Raji (cell line): ENCODE data around the gene NPHS2.

Experiments used
- POLR2A ChIP-seq: IDR thresholded peaks from 2 replicates; pipeline ENCODE4 v1.6.1; 2011; ENCODE audit warnings: low read depth, low read length, control low read depth; ENCODE audit not compliant: insufficient read depth

Gene NPHS2

GRCh38 chr1:179558078-179558477 lies 17.7 kb downstream of the NPHS2 start:
- no peak for TF ChIP-seq POLR2A

DNA sequence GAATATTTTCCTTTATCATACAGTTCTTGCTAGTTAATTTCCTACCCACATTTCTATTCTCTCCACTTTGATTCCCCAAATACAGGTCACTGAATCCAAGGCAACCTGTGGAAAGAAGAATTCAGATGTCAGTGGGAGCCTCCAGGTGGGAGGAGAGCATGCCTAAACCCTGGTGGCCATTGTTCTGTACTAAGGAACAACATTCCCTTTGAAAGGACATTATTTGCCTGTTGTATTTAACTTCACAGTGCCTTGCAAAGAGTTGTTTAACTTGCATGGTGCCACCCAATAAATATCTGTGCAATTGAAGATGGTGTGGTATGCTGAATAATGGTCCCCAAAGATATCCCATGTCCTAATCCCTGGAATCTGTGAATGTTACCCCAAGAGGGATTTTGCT lies 21.3 kb downstream of the NPHS2 start:
- TF ChIP-seq POLR2A, result no peak

DNA sequence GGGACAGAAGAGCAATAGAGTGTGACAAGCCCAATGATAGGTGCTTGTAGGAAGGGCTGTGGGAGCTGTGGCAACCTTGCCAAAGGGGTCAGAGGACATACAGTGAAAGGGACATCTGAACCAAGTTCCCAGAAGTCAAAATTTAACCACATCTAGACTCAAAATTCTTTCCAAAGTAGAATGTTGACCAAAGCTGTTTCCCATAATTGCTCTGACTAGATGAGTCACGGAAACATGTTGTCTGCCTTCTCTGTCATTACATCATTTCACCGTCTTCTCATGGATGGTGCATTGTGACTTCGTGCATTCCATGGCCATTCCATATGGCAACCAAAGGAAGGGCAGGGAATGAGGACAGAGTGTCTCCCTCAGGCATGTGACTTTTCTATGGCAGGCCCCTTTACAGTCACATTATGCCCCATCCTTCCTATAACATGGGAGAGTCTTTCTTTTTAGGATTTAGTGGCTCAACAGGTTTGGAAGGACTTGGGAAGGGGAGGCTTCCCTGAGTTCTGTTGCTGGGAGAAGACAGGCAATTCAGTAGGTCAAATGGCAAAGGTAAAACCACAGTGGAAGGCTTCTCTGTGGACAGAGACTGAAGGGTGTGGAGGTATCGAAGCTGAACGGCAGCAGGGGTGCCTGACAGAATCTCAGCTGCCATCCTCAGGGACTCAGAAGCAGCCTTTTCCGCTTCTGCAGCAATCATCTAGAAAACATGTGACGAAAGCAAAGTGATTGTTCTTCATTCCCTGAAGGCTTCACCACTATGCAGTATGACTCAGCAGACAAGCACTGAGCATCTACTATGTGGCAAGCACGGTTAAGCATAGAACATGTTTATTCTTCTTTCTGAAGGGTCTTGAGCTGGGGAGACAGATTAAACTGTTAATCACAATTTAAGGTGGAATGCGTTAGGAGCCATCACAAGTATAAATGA lies 24.7 kb downstream of the NPHS2 start:
- TF ChIP-seq POLR2A, result no peak

- no peak for TF ChIP-seq POLR2A
Measured at GRCh38 chr1:179549368-179549700, 26.4 kb downstream of the NPHS2 start.

DNA sequence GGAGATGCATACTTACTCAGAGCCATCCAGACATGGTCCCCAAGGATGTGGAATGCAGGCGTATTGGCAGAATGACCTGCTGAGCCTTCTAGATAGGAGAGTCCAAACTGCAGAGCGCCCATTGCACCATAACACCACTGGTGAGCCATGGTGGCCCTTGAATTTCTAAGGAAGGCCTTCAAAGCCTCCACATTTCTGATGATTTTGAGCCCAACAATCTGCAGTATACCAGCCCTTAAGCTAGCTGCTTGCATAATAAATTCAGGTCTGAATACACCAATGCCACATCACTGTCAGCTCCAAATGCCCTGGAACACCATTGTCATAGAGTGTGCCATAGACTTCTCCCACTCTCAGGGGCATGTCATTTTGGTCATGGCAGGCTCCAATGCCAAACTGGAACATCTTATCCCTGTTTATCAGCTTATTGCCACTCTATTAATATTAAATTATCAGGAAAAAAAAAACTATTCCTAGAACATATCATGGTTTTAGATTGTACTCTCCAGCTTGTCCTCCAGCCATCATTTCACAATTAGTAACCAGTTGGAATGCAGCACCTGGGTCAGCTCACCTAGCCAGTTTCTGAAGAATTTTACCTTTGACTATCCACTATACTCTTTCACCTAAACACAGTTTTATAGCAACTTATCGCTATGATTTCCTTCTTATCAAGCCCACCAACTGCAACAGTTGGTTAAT lies 26.9 kb downstream of the NPHS2 start:
- no peak for TF ChIP-seq POLR2A

GRCh38 chr1:179547021-179547535 lies 28.7 kb downstream of the NPHS2 start:
- no peak for TF ChIP-seq POLR2A

DNA sequence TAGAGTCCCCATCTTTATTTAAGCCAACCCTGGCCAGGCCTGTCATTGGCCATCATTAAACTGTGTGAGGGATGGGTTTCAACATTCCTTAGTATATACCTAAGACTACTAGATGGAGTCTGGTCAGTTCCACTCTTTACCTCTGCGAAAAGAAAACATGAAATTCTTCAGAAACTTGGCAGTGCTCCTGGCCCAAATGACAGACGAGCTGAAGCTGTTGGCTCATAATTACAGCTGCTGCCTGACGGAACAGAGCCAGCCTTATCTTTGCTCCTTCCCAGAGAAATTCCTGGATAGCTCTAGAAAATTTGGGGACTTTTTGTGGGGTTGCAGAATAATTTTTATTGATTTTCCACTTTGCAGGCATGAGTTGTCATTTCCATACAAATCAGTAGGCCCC lies 30.4 kb downstream of the NPHS2 start:
- TF ChIP-seq POLR2A, result no peak

DNA sequence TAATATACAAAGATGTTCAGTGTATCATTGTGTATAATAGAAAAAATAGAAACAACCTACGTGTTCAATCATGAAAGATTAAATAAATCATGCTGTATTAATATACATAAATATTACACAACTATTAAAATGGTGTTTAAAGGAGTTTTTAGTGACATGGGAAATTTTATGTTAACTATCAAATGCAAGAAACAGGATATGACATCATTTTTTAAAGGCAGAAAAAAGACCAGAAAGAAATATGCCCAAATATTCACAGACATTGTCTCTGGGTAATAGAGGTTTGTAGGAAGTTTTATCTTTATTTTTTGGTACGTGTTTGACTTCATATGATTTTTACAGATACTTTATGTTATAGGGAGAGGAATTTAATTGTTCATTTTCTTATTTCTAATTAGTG lies 34.0 kb downstream of the NPHS2 start:
- TF ChIP-seq POLR2A, result no peak

DNA sequence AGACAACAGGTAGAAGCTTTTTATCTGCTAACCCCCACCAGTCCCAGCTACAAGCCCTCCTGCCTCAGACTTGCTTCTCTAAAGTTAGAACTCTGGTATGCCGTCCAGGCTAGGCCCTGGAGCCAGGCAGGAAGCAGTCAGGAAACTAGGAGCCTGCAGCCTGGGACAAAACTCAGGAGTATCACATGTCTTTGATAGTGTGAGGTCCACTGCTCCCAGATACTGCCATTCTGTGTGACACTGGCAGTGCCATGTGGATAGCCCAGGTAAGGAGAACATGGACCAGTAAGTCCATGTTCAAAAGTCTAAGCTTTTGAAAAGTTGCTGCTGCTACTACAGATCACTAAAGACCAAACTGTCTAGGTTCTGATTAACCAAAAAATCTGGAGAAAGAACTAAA lies 45.4 kb downstream of the NPHS2 start:
- no peak for TF ChIP-seq POLR2A

- no peak for TF ChIP-seq POLR2A
Measured at GRCh38 chr1:179529482-179530195, 46.1 kb downstream of the NPHS2 start.

GRCh38 chr1:179516976-179517705 lies 58.6 kb downstream of the NPHS2 start:
- TF ChIP-seq POLR2A, result no peak

DNA sequence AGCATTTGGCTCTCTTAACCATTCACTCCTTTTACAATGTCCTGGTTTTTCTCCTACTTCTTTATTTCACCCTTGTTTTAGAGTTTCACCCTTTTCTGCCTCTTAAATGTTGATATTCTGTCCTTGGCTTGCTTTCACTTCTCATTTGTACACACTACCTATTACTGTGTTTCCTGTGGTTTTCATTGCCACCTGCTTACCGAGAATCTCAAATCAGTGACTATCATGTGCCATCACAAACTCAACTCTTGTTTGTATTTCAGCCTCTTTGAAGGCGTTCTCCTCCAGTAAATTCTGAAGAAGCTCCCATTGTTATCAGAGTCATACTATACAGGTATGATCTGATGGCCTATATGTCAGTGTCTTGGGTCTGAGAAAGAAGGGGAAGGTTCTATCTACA lies 65.7 kb downstream of the NPHS2 start:
- TF ChIP-seq POLR2A, result no peak

DNA sequence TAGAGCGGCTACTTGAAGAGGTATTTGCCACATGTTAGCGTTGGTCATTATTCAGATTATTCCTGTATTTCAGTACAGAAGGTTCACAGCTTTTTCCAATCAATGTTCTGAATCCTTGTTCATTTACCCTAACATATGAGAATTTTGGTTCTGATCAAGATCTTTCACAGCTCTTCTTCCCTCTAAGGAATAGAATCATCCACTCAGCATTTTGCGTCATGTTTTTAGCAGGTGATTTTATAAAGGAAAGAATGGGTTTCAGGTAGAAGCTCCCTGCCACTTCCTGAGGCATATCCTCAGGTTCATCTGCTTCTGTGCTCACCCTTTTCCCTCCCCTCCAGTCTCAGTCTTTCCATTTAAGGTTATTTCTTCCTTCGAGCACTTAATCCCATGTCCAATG lies 66.4 kb downstream of the NPHS2 start:
- TF ChIP-seq POLR2A, result no peak

DNA sequence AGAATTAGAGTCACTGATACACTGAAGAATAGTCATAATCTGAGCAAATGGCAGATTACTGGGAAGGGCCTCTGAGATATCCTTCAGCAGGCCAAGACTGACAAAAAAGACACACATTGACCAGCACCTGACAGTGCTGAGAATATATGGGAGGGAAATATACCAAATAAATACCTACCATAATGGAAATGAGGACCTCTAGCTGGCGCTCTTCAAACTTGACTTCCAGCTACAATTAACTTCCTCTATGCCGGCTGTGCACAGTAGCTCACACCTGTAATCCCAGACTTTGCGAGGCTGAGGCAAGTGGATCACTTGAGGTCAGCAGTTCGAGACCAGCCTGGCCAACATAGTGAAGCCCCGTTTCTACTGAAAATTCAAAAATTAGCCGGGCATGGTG lies 69.5 kb downstream of the NPHS2 start:
- TF ChIP-seq POLR2A, result no peak
